ENCODE results near the gene HHIPL1.

Gene HHIPL1

DNA sequence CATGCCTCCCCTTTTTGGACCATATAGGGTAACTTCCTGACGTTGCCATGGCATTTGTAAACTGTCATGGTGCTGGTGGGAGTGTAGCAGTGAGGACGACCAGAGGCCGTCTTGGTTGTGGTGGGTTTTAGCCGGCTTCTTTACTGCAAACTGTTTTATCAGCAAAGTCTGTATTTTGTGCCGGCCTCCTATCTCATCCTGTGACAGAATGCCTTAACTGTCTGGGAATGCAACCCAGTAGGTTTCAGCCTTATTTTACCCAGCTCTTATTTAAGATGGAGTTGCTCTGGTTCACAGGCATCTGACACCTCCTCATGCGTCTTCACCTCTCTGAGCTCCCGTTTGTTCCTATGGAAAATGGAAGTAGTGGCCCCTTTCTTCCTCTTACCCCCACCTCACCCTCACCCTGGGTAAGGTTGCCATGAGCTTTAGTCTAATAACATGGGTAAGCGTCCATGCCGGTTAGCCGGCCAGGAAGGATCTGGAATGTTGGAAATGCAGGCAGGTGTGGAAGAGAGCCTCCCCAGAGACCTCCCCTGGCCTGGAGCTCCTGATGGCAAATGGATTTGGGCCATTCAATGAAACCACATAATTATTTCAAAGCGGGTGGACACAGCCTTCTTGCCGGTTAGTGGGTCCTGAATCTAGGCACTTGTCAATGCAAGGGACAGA lies 18.6 kb downstream of the HHIPL1 start:
- DNase-seq: peak; percentile 73

GRCh38 chr14:99664058-99664936 lies 19.4 kb downstream of the HHIPL1 start:
- peak; percentile 62 for DNase-seq

DNA sequence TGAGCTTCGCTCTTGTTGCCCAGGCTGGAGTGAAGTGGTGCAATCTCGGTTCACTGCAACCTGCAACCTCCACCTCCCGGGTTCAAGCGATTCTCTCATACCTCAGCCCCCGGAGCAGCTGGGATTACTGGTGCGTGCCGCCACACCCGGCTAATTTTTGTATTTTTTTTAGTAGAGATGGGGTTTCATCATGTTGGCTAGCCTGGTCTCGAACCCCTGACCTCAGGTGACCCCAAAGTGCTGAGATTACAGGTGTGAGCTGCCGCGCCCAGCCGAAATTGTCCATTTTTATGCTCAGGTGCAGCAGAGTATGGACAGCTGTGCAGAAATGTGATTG lies 20.0 kb downstream of the HHIPL1 start:
- DNase-seq: peak; percentile 50

DNA sequence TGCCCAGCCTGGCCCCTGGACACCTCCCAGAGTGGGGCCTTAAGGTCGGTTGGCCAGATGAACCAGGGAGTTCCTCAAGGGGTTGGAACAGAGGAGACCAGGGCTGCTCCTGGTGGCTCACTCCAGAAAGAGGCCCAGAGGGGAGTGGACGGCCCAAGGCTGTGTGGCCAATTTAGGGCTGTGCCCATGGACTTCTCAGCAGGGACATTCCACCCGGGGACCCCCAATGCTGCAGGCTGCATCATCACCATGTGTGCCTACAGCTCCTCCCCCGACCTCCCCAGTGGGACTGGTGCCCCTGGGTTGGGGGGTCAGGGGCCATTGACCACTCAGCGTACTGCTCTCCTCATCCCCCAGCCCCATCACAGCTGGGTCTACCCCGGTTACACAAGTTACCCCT lies 21.6 kb downstream of the HHIPL1 start:
- DNase-seq: no peak

- DNase-seq: no peak
Measured at GRCh38 chr14:99667045-99667444, 22.1 kb downstream of the HHIPL1 start.

DNA sequence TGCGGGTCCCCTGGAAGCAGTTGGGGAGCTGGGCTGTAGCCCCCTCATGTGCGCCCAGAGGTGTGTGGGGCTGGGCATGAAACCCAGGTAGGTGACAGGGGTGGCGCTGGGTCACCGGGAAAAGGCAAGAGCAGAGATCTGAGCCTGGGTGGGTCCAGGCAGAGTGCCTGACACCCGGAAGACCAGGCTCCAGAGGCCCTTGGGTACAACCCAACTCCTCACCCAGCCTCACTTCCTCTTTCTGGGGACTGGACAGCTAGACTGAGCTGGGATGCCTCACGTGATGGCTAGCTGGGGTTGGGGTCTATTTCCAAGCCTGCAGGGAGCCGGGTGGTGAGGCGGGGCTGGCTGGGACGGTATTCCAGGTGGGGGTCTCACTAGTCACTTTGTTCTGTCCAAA lies 22.9 kb downstream of the HHIPL1 start:
- DNase-seq: no peak

DNA sequence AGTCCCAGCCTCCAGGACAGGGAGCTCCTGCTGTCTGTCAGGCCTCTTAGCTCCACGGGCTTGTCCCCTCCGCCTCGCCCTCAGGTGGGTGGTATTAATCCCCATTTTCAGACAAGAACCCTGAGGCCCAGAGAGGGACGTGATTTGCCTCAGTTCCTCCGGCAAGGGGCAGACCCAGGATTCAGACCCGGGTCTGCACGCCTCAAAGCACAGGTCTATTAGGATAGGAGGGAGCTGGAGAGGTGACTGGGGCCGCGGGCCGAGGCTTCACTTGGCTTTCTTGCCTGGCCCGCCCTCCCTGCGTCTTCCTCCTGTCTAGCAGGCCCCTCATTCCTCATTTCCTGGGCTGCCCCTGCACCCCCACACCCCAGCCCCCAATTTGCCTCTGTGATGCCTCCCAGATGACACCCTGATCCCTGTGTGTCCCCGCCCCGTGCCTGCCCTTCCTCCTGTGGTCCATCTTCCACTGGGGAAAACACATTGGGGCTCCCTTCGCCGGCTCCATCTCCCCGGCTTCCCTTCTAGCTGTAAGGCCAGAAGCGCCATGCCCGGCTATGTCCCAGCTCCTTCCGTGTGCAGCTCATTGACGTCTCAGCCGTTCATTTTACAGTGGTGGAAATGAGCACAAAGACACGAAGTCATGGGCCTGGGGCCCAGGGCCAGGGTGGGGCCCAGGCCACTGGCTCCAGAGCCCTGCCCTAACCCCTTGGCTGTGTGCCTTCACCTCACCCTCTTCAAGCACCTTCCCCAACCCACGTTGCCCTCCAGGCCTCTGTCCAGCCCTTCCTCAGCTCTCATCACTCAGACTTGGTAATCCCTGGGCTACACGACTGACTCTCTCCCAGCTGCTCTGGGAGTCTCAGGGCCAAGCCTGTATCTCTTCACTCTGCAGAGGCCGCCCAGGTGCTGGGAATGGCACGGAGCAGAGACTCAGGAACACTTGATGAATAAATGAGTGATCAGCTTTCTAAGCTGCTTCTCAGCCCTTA lies 23.7 kb downstream of the HHIPL1 start:
- no peak for DNase-seq

DNA sequence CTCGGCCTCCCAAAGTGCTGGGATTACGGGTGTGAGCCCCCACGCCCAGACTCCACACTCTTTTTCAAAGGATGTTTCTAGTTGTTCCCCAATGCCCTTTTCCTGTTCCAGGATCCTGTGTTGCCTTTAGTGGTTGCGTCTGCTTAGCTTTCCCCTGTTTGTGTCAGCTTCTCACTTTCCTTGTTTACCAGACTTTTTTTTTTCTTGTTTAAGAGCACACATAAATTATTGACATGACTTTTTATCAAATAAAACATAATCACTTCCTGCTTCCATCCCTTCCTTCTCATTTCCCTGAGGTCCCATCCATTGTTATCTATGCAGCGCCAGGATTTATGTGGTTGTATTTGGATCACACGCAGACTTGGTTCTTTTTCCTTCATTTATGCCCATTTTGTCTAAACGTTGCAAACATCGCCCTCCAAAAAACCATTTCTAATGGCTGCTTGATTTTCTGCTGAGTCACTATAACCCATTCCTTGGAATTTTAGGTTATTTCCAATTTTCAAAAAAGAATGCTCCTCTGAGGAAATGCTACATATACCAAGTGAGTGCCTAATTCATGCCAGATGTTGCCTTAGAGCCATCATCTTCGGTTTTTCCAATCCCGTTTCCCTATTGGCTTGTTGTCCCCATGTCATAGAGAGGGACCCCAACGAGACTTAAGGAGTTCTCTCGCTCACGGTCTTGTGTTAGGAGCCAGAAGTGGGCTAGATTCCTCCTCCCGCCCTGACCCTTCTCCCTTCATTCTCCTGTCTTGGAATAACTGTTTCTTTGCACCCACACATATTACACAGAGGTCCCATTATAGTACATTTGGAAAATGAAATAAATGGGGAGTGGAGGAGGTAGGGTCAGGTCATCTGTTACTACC lies 25.7 kb downstream of the HHIPL1 start:
- DNase-seq: no peak

DNA sequence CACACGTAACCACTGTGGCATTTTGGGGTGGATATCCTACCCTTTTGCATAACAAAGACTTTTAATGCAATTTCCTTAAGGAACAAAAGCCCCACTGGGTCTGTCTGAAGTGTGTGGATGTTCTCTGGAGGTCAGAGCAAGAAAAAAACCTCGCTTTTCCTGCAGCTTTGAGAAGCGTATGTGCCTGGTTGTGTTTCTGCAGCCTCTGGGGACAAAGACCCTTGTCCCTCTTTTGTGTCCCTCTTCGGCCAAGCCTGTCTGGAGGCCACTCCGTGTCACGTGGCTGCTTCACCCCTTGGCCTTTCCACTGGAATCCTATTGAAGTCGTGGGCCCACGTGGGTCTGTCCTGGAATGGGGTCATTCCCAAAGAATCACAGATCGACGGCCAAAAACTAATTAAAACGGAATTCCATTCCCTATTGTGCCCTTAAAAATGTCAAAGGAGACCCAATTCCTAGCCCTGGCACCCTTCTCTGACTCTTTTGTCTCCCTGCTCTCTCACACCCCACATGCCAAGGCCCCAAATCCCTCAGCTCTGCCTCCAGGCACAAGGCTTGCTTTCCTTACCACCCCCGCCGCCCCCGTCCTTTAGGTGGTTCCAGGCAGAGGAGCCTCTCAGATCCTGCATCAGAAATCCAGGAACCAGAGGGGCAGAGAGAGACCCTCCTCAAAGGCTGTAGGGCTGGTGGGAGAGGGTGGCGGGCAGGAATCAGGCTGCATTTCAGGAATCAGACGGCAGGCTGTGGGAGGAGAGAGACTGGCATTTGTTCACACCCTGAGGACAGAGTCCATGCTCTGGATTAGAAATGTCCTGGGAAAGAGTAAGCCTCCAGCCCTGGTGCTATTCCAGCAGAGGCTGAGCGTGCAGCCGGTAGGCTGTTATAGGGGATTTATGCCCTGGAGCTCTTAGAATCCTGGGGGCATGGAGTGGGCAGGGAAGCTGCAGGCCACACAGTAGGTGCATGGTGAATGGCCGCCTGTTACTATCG lies 26.6 kb downstream of the HHIPL1 start:
- no peak for DNase-seq

- no peak for DNase-seq
Measured at GRCh38 chr14:99672506-99673304, 27.8 kb downstream of the HHIPL1 start.

DNA sequence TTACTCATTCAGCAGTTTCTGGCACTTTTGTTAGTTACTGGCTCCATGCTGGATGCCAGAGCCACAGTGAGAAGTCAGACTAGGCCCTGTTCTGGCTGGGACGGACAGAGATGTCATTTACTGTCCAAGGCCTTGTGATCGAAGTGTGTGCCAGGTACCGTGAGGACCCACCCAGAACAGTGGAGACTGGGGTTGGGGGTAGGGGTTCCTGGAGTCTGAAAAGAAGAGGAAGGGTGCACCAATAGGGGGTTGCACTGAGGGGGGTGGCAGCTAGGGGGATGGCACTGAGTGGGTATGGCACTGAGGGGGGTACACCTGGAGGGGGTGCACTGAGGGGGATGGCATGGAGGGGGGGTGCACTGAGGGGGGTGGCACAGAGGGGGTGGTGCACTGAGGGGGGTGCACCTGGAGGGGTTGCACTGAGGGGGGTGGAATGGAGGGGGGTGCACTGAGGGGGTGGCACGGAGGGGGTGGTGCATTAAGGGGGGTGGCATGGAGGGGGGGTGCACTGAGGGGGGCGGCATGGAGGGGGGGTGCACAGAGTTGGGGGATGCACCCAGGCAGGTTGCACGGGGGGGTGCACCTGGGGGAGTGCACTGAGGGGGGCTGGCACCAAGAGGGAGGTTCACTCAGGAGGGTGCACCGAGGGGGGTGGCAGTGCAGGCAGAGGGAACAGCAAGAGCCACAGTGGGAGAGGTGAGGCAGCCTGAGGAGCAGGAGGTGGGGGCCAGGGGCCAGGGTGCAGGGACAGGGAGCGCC lies 28.6 kb downstream of the HHIPL1 start:
- DNase-seq: no peak

DNA sequence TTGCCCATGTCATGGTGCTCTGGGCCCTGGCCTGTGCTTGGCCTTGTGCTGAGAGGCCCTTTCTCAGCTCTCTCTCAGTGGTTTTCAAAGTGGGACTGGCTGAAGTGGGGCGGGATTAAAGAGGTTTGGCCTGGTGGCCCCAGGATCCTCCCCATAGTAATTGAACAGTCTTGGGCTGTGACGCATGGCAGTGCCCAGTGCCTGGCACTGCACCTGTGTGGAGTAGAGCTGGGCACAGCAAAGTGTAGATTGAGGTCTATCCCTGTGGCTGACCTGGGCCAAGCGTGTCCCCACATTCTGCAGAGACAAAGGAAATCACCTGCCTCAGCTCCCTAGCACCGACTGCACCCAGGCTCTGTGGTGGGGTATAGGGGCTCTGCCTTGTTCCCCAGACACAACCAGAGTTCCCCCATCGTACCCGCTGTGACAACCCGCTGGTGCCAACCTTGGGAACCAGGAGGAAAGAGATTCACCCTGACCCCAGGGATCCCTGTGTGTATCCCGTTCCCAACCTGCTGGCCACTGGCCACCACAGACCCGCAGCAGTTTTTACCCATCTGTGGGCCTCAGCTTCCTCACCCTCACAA lies 29.2 kb downstream of the HHIPL1 start:
- no peak for DNase-seq

GRCh38 chr14:99674776-99675381 lies 29.9 kb downstream of the HHIPL1 start:
- DNase-seq: no peak

- DNase-seq: no peak
Measured at GRCh38 chr14:99675382-99675835, 30.5 kb downstream of the HHIPL1 start.

- no peak for DNase-seq
Measured at GRCh38 chr14:99675951-99676350, 31.0 kb downstream of the HHIPL1 start.

DNA sequence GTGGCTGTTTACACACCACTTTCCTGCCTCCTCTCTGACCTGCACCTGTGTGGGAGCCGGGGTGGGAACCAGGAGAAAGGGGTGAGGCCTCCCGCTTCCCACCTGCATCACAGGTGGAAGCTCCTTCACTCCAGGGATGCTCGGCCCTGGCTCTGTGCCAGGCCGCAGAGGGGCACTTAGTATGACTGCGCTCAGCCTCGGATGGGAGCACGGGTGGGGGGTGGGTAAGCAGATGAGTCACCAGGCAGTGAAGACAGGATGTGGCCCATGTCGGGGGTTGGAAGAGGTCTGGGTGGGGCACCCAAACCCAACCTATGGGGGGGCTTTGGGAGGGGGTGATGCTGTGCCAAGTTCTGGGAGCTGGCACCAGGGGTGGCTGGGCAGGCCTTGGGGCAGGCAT lies 31.7 kb downstream of the HHIPL1 start:
- DNase-seq: no peak

GRCh38 chr14:99677231-99678140 lies 32.6 kb downstream of the HHIPL1 start:
- no peak for DNase-seq

All from DMS79 treated with DMSO at 0.1 percent for 48 hours (cell line).